Uterus (tissue), 4 donors: ENCODE data around the gene MVB12A. TPM values are rescaled to one million over a fixed set of nuclear protein-coding genes. Genes with fewer than 3 reads are reported as not detected.

Source experiments
- DNase-seq, 2 donors: peaks; one replicate each; pipeline ENCODE4 v3.0.0-alpha.2; 2019 to 2020
- H3K27ac ChIP-seq, 2 donors: fragments of 200-600 bp; sonication (generic); 1 replicate in 1 of 2; 2 replicates in 1 of 2; pipeline ENCODE4 v1.5.1; 2016 to 2018
- H3K27me3 ChIP-seq, 2 donors: fragments of 200-600 bp; sonication (generic); one replicate each; pipeline ENCODE4 v1.5.1; 2018 to 2019; ENCODE audit warnings: control low read depth in 1 of 2
- H3K36me3 ChIP-seq, 2 donors: fragments of 200-600 bp; sonication (generic); one replicate each; pipeline ENCODE4 v1.5.1; 2019; ENCODE audit warnings: control low read depth in 1 of 2
- H3K4me1 ChIP-seq, 2 donors: fragments of 200-600 bp; sonication (generic); one replicate each; pipeline ENCODE4 v1.5.1; 2018 to 2019; ENCODE audit warnings: control low read depth in 1 of 2
- H3K4me3 ChIP-seq, 2 donors: fragments of 200-600 bp; sonication (generic); 1 replicate in 1 of 2; 2 replicates in 1 of 2; pipeline ENCODE4 v1.5.1; 2018 to 2019; ENCODE audit warnings: mild to moderate bottlenecking in 1 of 2
- H3K9me3 ChIP-seq, 2 donors: fragments of 200-600 bp; sonication (generic); one replicate each; pipeline ENCODE4 v1.5.1; 2019; ENCODE audit warnings: control low read depth in 1 of 2
- CTCF ChIP-seq, 4 experiments: fragments of 200-600 bp in 2 of 4; fragments of 450-650 bp in 2 of 4; sonication (generic) in 2 of 4; IDR thresholded peaks; one replicate each; pipeline ENCODE4 v1.5.1; 2016 to 2019; ENCODE audit warnings: antibody characterized with exemption in 4 of 4, mild to moderate bottlenecking in 2 of 4, moderate library complexity in 1 of 4
- POLR2A ChIP-seq, 2 donors: fragments of 450-650 bp; IDR thresholded peaks; one replicate each; pipeline ENCODE4 v1.6.1; 2016; ENCODE audit warnings: antibody characterized with exemption in 2 of 2, mild to moderate bottlenecking in 1 of 2, moderate library complexity in 1 of 2
- intact Hi-C: fragments of 100-400 bp; cut with DNase I; formaldehyde crosslinking; loops from one replicate; pipeline ENCODE4 v1.15.1; 2023; ENCODE audit warnings: low total_unique reads
- total RNA-seq, 4 donors: library from RNA; depleted of rRNA in 3 of 4; stranded (reverse); fragments of >200 nt in 3 of 4; gene quantifications; one replicate each; pipeline versions ENCODE4 v1.1.0 to v1.2.4, GENCODE V29; 2014 to 2023
- donor health status: DM: yes; HTN: yes; CAD: no.

MVB12A gene
- total RNA-seq, 4 donors from 2014 or later, result 3.8 to 46.7 (median 26.5) TPM

- H3K27ac ChIP-seq, result no peak overlapping the region
- no peak overlapping the region for H3K4me3 ChIP-seq
- H3K27me3 ChIP-seq, result no peaks in the 10 kb centered on the region
- no peaks in the 10 kb centered on the region for H3K4me1 ChIP-seq
- intact Hi-C loops, result no loop called here
- no peak for DNase-seq
- H3K36me3 ChIP-seq, result no peaks in the 10 kb centered on the region
- H3K9me3 ChIP-seq, result no peaks in the 10 kb centered on the region
- TF ChIP-seq POLR2A (IDR thresholded peaks at IDR 0.05), result no peak
- TF ChIP-seq CTCF (IDR thresholded peaks at IDR 0.05), result no peak
Measured at GRCh38 chr19:17380426-17381138, 39.3 kb upstream of the MVB12A start.

- Histone ChIP-seq H3K4me1 (no peaks in the 10 kb centered on the region), H3K36me3 (no peaks in the 10 kb centered on the region), H3K4me3 (no peak overlapping the region), H3K27me3 (no peaks in the 10 kb centered on the region), H3K9me3 (no peaks in the 10 kb centered on the region), H3K27ac (no peak overlapping the region)
- intact Hi-C loops, result loop anchor here (5.0 kb wide), 1 partner anchor 44 kb away; no protein-coding TSS in a partner anchor
- peak; percentile 50 to 54 for DNase-seq
- TF ChIP-seq POLR2A (IDR thresholded peaks at IDR 0.05) (no peak), CTCF (IDR thresholded peaks at IDR 0.05) (peak; percentile 67 to 86 (median 78))
Measured at GRCh38 chr19:17385878-17386611, 33.8 kb upstream of the MVB12A start.

GRCh38 chr19:17389288-17389687 is 30.6 kb upstream of the MVB12A start:
- Histone ChIP-seq H3K36me3 (no peaks in the 10 kb centered on the region), H3K27ac (no peak overlapping the region), H3K9me3 (no peaks in the 10 kb centered on the region), H3K27me3 (no peaks in the 10 kb centered on the region), H3K4me1 (no peaks in the 10 kb centered on the region), H3K4me3 (no peak overlapping the region)
- intact Hi-C loops, result loop anchor here (5.0 kb wide), 1 partner anchor 47 kb away; no protein-coding TSS in a partner anchor
- no peak for DNase-seq
- no peak for TF ChIP-seq POLR2A (IDR thresholded peaks at IDR 0.05)

GRCh38 chr19:17389957-17390664 is 29.7 kb upstream of the MVB12A start:
- intact Hi-C loops, result loop anchor here (5.0 kb wide), 1 partner anchor 48 kb away; no protein-coding TSS in a partner anchor
- Histone ChIP-seq H3K9me3 (no peaks in the 10 kb centered on the region), H3K27me3 (no peaks in the 10 kb centered on the region), H3K27ac (peak overlapping the region; percentile 31), H3K4me1 (no peaks in the 10 kb centered on the region), H3K4me3 (peak overlapping the region; percentile 38 to 46), H3K36me3 (no peaks in the 10 kb centered on the region)
- TF ChIP-seq POLR2A (IDR thresholded peaks at IDR 0.05) (no peak), CTCF (IDR thresholded peaks at IDR 0.05) (no peak)
- no peak for DNase-seq

GRCh38 chr19:17390665-17391370 is 29.0 kb upstream of the MVB12A start:
- TF ChIP-seq POLR2A (IDR thresholded peaks at IDR 0.05) (peak; percentile 17 to 35), CTCF (IDR thresholded peaks at IDR 0.05) (peak; percentile 53 to 96 (median 90))
- no peaks in the 10 kb centered on the region for H3K27me3 ChIP-seq
- peak overlapping the region; percentile 31 for H3K27ac ChIP-seq
- peak overlapping the region; percentile 38 to 46 for H3K4me3 ChIP-seq
- peak; percentile 89 to 90 for DNase-seq
- H3K4me1 ChIP-seq, result no peaks in the 10 kb centered on the region
- intact Hi-C loops, result no loop called here
- H3K36me3 ChIP-seq, result no peaks in the 10 kb centered on the region
- no peaks in the 10 kb centered on the region for H3K9me3 ChIP-seq
